SW 1271 (cell line): ENCODE results near the gene RAPGEF5.
A peak's percentile ranks its signal among the peaks of the same experiment; 100 is the strongest.

Experiments used
- DNase-seq, 2 experiments: peaks; one replicate each; lab custom pipeline; 2025; lab: John Stamatoyannopoulos, UW

RAPGEF5 gene

DNA sequence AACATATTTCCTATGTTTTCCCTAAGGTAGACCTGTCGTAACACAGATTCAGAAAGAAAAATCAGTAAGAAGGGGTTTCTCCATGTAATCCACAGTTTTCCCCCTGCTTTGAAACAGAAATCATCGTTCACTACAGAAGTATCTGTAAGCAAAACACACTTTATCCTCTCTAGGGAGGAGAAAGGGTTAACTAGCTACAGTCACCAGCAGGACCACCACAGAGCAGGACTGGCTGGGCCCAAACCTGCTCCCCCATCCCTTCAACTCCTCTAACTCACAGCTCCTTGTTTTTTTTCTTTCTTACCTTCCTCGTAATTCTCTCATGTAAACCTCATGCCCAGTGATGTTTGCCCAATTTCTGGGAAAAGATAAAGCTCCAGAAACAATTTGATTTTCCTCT is 167.7 kb downstream of the RAPGEF5 start:
- no peak for DNase-seq

DNA sequence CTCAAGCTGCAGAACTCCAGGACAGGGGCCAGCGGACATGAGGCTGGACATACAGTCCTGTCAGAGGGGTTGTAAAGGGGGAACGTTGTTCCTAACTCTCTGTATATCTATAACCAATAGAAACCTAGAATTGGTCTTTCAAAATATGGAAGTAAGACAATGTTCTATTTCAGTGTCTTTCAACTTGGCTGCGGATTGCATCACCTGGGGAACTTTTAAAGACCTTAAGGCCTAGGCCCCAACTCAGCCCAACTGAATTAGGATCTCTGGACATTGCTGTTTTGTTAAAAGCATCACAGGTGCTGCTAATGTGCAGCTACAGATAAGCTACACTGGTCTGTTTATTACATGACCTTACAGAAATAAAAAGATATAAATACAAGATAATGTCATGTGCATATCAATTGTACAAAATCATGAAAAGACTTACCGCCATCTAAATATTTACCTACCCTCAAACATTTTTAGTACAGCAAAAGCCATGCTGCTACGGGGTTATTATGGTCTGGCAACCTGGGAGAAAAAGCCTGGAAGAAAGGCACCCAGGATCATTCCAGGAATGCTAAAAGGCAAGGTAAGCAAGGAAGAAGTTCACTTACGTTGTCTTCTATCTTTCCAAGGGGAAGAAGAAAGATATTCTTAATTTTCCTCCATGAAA is 169.1 kb downstream of the RAPGEF5 start:
- DNase-seq, result no peak

DNA sequence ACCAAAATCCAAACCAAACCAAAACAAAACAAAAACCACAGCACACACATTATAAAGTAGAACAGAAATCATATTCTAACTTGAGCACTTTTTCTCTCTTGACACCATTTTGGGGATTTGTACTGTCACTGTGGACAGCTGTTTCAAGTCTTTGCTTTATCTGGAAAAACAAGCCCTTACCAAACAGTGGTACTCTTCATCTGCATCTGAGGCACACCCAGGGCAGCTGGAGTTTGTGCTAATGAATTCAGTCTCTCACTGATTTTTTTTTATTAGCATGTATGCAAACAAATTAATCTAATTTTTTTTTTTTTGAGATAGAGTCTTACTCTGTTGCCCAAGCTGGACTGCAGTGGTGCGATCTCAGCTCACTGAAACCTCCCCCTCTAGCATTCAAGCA is 171.4 kb downstream of the RAPGEF5 start:
- no peak for DNase-seq

DNA sequence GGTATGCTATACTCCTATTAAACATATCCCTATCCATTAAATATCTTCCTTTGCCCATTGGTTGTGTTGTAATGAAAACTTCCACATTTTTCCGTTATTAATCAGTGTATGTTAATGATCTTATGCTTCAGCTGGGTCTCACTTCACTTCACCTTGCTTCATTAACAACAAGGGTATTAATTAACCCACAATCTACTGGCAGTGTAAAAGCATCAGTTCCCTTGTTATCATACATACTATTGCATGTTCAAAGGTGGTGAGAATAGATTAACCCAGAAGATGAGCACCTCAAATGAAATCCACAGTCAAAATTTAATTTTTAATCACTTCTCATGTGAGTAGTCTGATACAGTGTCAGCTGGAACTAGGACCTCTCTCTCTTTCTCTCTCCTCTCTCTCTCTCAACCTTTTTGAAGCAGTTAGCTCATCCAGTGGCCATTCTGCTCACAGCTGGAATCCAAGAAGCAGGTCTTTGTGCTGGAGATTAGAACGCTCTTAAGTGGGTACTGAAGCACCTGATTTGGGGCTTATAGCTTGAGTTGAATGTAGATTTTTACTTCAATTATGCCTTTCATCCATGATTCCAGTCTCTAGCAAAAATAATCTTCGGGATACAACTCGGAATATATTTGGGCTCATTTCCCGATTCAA is 172.3 kb downstream of the RAPGEF5 start:
- no peak for DNase-seq

DNA sequence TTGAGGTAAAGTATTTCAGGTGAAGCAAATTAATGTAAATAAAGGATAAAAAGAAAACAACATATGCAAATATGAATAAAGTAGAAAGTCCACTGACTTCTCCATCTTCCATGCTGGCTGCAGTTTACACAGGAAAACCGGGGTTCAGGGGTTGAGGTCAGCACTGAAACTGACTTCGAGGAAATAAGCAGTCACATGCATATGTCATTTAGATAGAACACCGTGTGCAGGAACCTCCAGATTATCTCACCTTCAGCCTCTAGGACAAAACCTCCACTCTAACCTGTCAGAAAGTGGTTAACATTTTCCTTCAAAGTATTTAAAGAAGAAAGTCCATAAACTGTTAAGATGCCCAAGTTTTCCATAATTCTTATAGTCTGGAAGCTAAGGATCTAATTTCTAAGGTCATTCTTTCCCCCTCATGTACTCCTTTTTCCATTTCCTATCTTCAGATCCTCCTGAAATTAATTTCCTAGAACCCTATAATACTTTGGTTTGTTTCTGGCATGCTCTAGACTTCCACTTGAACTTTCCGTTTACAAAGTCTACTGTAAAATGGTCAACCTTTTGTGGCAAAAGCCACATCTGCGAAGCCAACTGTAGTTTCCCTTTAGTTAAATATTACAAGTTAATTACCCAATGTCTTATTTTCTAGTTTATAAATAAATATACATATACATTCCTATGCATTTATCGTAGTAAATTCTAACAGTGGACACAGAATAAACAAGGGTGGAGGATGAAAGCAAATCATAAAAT is 173.3 kb downstream of the RAPGEF5 start:
- no peak for DNase-seq

DNA sequence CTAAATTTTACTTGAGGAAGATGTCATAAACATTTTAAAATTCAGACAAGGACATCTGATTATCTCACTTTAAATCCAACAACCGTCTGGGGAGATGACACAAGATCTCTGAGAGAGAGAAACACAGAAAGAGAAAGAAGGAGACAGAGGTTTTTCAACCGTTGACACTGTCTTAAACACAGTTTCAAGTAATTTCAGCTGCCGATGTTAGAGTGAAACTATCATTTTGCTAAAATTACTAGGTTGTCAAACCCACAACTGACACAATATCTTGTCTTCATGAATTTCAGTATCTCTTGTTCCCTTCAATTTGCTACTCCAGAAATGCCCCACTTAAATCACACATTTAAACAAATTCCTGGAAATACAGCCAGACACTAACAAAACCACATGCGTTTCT is 174.8 kb downstream of the RAPGEF5 start:
- DNase-seq, result no peak

GRCh38 chr7:22181663-22182062 is 175.3 kb downstream of the RAPGEF5 start:
- DNase-seq, result no peak

- DNase-seq, result no peak
These were observed 177.5 kb downstream of the RAPGEF5 start for GRCh38 chr7:22179442-22179879.

DNA sequence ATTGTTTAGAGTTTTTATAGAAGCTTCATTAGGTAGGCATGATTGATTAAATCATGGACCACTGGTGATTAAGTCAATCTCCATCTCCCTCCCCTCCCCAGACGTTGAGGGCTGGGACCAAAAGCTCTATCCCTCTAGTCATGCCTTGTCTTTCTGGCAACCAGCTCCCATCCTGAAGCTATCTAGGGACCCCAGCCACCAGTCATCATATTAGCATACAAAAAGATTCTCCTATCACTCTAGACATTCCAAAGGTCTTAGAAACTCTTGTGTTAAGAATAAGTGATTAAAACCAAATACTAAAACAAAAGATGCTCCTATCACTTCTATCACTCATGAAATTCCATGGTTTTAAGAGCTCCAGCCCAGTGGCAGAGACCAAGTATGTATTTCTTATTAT is 178.2 kb downstream of the RAPGEF5 start:
- DNase-seq, result no peak

DNA sequence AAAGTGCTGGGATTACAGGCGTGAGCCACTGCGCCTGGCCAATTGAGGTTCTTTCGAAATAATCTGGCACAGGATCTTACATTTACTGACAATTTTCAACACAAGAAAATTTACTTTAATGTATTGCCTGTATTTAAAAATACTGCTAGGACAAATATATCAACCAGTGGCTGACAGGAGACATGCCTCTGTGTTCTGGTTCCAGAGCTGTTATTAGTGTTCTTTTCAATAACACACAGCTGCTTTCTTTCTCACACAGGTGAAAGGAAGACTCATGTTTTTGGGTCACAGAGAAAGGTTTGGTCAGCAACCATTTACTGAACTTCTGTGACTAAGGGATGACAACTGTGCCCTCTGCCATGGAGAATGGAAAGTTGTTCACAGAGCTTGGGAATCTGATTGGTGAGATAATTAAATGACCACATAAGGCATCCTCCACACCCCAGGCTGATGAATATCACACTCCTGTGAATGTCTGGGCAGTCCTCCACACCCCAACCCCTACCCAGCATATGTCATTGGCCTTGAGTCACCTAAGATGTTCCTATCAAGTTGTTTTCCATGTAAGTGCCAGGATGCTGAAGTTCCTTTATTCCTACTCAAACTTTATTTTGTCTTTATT is 180.1 kb downstream of the RAPGEF5 start:
- DNase-seq, result no peak

DNA sequence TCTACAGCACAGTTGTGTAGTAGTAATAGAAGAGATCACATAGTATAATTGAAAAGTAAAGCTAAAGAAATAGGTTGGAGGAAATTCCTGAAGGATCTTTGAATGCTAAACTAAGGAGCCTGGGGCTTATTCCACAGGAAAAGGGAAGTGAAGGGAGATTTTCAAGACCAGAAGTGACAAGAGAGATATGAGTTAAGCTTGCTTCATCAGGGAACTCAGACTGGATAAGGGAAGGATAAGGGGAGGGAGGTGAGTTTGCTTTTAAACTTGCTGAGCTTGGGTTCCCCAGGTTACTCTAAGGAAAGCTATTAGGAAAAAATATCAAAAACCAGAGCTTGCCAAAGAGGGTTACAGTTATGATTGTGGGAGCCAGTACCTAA is 182.4 kb downstream of the RAPGEF5 start:
- DNase-seq, result no peak

GRCh38 chr7:22173685-22174573 is 183.0 kb downstream of the RAPGEF5 start:
- no peak for DNase-seq

DNA sequence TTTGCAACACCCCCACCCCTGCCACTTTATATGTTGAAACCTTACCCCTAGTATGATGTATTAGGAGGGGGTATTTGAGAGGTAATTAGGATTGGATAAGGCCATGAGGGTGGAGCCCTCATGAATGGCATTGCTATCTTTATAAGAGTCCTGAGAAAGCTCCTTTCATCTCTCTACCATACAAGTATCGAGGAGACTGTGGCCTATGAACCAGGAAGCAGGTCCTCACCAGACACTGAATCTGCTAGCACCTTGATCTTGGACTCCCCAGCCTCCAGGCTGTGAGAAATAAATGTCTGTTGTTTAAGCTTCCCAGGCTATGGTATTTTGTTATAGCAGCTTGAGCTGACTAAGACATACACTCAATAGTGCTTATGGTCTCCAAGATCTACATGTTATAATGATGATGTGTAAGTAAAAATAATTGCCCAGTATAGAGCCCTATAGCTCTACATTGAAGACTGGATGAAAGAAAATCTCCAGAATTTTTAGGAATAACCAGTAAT is 188.8 kb downstream of the RAPGEF5 start:
- no peak for DNase-seq

DNA sequence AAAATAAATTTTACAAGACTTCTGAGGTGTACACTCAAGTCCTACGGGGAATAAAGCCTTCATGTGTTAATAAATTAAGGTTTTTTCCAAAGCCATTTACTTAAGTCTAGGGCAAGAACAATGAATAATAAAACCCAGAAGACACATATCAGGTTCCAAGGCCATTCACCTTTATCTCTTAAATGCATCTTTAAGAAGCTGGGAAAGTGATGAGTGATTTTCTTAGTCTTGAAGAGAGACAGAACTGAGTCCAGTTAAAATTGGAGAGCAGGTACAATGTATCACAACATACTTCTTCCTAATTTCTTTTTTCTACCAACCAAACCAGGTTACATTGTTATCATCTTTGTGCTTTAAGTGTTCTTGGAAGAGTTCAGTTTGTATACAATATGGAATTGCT is 189.5 kb downstream of the RAPGEF5 start:
- no peak for DNase-seq

- DNase-seq, result no peak
These were observed 190.0 kb downstream of the RAPGEF5 start for GRCh38 chr7:22166928-22167327.

DNA sequence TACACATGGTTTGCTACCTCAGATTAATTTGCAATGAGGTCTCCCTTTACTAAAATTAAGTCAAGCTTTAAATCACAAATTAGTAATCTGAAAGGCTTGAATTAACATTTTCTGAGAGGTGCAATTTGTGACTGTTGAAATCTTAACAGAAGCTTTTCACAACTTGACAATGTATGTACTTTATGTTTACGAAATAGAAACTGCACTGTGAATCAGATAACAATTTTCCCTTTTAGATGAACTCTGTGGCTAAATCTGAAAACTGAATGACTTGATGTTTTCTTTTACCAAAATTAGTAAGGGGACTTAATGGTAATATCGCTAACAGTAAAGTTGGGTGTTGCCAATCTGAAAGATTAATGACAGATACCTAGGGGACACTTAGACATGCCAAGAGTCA is 197.6 kb downstream of the RAPGEF5 start:
- no peak for DNase-seq

GRCh38 chr7:22157552-22157951 is 199.4 kb downstream of the RAPGEF5 start:
- no peak for DNase-seq

- peak in 1 of 2 experiments; percentile 26 for DNase-seq
These were observed 200.7 kb downstream of the RAPGEF5 start for GRCh38 chr7:22156205-22156604.

GRCh38 chr7:22154143-22154529 is 202.8 kb downstream of the RAPGEF5 start:
- DNase-seq, result no peak

DNA sequence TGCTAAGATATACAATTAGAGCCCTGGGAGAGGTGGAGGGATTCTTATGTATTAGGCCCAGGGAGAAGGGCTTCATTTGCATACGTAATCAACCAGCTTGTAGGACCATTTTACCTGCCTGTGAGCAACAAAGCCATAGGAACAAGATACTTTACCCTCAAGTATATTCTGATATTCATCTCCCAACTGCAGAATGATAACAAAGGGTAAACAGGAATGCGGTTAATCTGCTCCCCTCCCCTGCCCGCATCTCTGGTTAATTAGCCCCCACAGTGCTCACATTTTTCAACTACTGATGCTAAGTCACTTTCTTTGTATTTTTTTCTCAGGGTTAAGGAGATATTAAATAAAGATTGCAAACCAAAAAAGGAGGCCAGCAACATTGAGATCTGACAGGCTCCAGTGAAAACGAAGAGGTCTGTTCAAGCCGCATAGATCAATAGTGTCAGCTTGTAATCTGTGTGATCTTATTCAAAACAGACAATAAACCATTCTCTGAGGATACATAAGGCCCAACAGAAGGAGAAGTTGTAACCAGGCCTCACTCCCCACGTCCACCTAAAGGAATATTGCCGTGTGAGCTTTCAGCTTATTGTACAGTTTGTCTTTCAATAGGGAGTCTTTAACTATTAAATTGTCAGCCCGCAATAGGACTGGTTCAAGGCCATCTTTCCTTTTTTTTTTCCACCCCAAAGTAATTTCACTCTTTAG is 203.4 kb downstream of the RAPGEF5 start:
- DNase-seq, result no peak

GRCh38 chr7:22152690-22153089 is 204.3 kb downstream of the RAPGEF5 start:
- DNase-seq, result no peak
